Mesenchymal stem cell (in vitro differentiated cells and primary cell): ENCODE results near the gene BIK.
"Not testable (repeated sequence)": the region's sequence is repeated elsewhere in the genome, so short reads cannot be mapped to it uniquely, and the experiment has no call there.

Experiments used
- DNase-seq: peaks from one replicate; pipeline ENCODE4 v3.0.0-alpha.2; 2013
- H2AFZ ChIP-seq: one replicate; pipeline ENCODE4 v1.6.1; 2013; ENCODE audit warnings: low read depth, mild to moderate bottlenecking, control low read depth, inconsistent platforms, low read length, moderate library complexity
- H2AK5ac ChIP-seq: 2 replicates; pipeline ENCODE4 v1.6.1; 2013; ENCODE audit warnings: low read length, moderate library complexity, mild to moderate bottlenecking, inconsistent platforms; ENCODE audit not compliant: severe bottlenecking
- H2BK120ac ChIP-seq: one replicate; pipeline ENCODE4 v1.6.1; 2013; ENCODE audit warnings: low read depth, mild to moderate bottlenecking, inconsistent platforms, low read length, moderate library complexity
- H2BK12ac ChIP-seq, 2 experiments: one replicate each; pipeline ENCODE4 v1.6.1; 2013; ENCODE audit warnings: inconsistent platforms in 2 of 2, low read length in 2 of 2, mild to moderate bottlenecking in 2 of 2, moderate library complexity in 2 of 2, control low read depth in 1 of 2
- H2BK15ac ChIP-seq: one replicate; pipeline ENCODE4 v1.6.1; 2013; ENCODE audit warnings: mild to moderate bottlenecking, low read depth, inconsistent platforms; ENCODE audit not compliant: poor library complexity, severe bottlenecking
- H2BK5ac ChIP-seq: 2 replicates; pipeline ENCODE4 v1.6.1; 2013; ENCODE audit warnings: low read depth, mild to moderate bottlenecking, low read length, control low read depth, inconsistent platforms; ENCODE audit not compliant: poor library complexity, severe bottlenecking
- H3K14ac ChIP-seq, 2 experiments: one replicate each; pipeline ENCODE4 v1.6.1; 2013; ENCODE audit warnings: inconsistent platforms in 2 of 2, low read length in 2 of 2, control low read depth in 1 of 2, mild to moderate bottlenecking in 1 of 2, moderate library complexity in 1 of 2
- H3K18ac ChIP-seq, 2 experiments: one replicate each; pipeline ENCODE4 v1.6.1; 2013; ENCODE audit warnings: inconsistent platforms in 2 of 2, low read length in 2 of 2, control low read depth in 1 of 2, low read depth in 1 of 2, mild to moderate bottlenecking in 1 of 2
- H3K23ac ChIP-seq, 2 experiments: one replicate each; pipeline ENCODE4 v1.6.1; 2013; ENCODE audit warnings: inconsistent platforms in 2 of 2, low read length in 2 of 2, mild to moderate bottlenecking in 2 of 2, moderate library complexity in 2 of 2, control low read depth in 1 of 2
- H3K27ac ChIP-seq: 2 replicates; pipeline ENCODE4 v1.5.1; 2013; ENCODE audit warnings: mild to moderate bottlenecking, moderate library complexity, low read length, control low read depth, inconsistent platforms; ENCODE audit not compliant: poor library complexity, severe bottlenecking
- H3K27me3 ChIP-seq, 2 experiments: 2 replicates each; pipeline versions ENCODE4 v1.6.1 to v1.7.0; 2013; ENCODE audit warnings: low read length in 2 of 2, mild to moderate bottlenecking in 2 of 2, moderate library complexity in 2 of 2, control low read depth in 1 of 2, inconsistent platforms in 1 of 2; ENCODE audit not compliant: control insufficient read depth in 1 of 2, insufficient read depth in 1 of 2
- H3K36me3 ChIP-seq, 2 experiments: 2 replicates each; pipeline versions ENCODE4 v1.6.1 to v1.7.0; 2013; ENCODE audit warnings: low read length in 2 of 2, control low read depth in 1 of 2, inconsistent platforms in 1 of 2, low read depth in 1 of 2, mild to moderate bottlenecking in 1 of 2; ENCODE audit not compliant: insufficient read depth in 2 of 2, control insufficient read depth in 1 of 2
- H3K4ac ChIP-seq, 2 experiments: one replicate each; pipeline ENCODE4 v1.6.1; 2013; ENCODE audit warnings: inconsistent platforms in 2 of 2, low read length in 2 of 2, mild to moderate bottlenecking in 2 of 2, moderate library complexity in 2 of 2, control low read depth in 1 of 2, low read depth in 1 of 2
- H3K4me1 ChIP-seq: 2 replicates; pipeline ENCODE4 v1.6.1; 2013; ENCODE audit warnings: low read depth, low read length, control low read depth; ENCODE audit not compliant: control insufficient read depth, insufficient read depth
- H3K4me2 ChIP-seq: 2 replicates; pipeline ENCODE4 v1.6.1; 2013; ENCODE audit warnings: low read length, mild to moderate bottlenecking, inconsistent platforms; ENCODE audit not compliant: poor library complexity, severe bottlenecking
- H3K4me3 ChIP-seq, 2 experiments: 2 replicates each; pipeline versions ENCODE4 v1.5.1 to v1.7.0; 2013; ENCODE audit warnings: low read length in 2 of 2, mild to moderate bottlenecking in 2 of 2, control low read depth in 1 of 2, low read depth in 1 of 2; ENCODE audit not compliant: insufficient read depth in 1 of 2
- H3K79me1 ChIP-seq: replicated peaks from 2 replicates; pipeline ENCODE4 v1.6.1; 2013; ENCODE audit warnings: mild to moderate bottlenecking, control low read depth, low read length, inconsistent platforms; ENCODE audit not compliant: poor library complexity, severe bottlenecking
- H3K9ac ChIP-seq: 2 replicates; pipeline ENCODE4 v1.7.0; 2013; ENCODE audit warnings: mild to moderate bottlenecking, low read length, moderate library complexity
- H3K9me3 ChIP-seq: 2 replicates; pipeline ENCODE4 v1.7.0; 2013; ENCODE audit warnings: mild to moderate bottlenecking, low read length; ENCODE audit not compliant: control insufficient read depth
- H4K8ac ChIP-seq: one replicate; pipeline ENCODE4 v1.6.1; 2013; ENCODE audit warnings: inconsistent platforms, mild to moderate bottlenecking, low read length, moderate library complexity
- H4K91ac ChIP-seq: one replicate; pipeline ENCODE4 v1.6.1; 2013; ENCODE audit warnings: mild to moderate bottlenecking, low read length, inconsistent platforms
- WGBS: methylation state at CpG from one replicate; pipeline ENCODE4 v1.1.7; 2013; ENCODE audit warnings: mixed read lengths; 5-methylcytosine and 5-hydroxymethylcytosine counted together

BIK gene

DNA sequence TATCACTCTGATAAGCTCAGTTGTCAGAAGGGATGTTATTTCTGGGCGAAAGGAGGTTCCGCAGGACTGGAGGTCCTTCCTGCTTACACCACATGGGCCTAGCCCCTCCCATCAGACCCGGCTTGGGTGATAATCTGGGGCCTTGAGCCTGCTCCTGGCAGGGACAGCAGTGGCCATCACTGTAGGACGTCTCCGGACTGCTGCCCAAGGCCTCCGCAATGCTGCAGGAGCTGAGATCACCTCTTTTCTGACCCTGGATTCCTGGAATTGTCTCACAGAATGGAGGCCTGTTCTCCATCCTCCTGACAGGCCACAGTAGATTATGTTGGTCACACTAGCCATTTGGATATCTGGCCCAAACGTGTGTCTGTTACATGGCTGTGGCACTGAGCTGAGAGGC is 9.2 kb upstream of the BIK start:
- Histone ChIP-seq H3K27ac (no peak overlapping the region), H2BK15ac (peak overlapping the region; percentile 54), H4K8ac (peak overlapping the region; percentile 47), H2BK5ac (no peak overlapping the region), H2BK12ac (peak overlapping the region; percentile 27 to 28), H3K9me3 (peaks cover 5% of the 10 kb centered on the region), H3K4me2 (no peak overlapping the region), H3K4ac (no peak overlapping the region), H3K27me3 (peaks cover 2 to 6% of the 10 kb centered on the region in 2 experiments), H3K23ac (no peak overlapping the region), H3K36me3 (no peaks in the 10 kb centered on the region), H3K4me3 (no peak overlapping the region), H3K4me1 (peaks cover 4% of the 10 kb centered on the region), H3K79me1 (no peaks in the 10 kb centered on the region), H4K91ac (peak overlapping the region; percentile 87), H2AK5ac (no peak overlapping the region), H2BK120ac (peak overlapping the region; percentile 21), H3K9ac (no peak overlapping the region), H3K14ac (no peak overlapping the region), H2AFZ (no peak overlapping the region), H3K18ac (peak overlapping the region in 1 of 2 experiments; percentile 37)
- 36% methylated on average over 7 of the region's 7 CpGs for WGBS
- DNase-seq: peak; percentile 64

DNA sequence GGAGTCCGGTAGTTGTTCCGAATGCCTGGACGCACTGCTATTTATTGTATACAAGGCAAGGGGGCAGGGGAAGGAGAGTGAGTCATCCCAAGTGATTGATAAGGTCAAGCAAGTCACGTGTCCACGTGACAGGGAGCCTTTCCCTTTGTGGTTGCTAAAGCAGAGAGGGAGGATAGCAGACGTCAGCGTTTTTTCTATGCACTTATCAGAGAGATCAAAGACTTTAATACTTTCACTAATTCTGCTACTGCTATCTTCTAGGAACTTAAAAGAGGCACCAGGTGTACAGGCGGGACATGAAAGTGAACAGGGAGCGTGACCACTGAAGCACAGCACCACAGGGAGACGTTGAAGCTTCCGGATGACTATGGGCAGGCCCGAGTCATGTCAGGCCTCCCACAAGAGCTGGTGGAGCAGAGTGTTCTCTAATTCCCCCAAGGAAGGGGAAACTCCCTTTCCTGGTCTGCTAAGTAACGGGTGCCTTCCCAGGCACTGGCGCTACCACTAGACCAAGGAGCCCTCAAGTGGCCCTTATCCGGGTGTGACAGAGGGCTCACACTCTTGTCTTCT is 6.4 kb upstream of the BIK start:
- not testable (repeated sequence) for H3K18ac ChIP-seq, H3K23ac ChIP-seq, H3K9me3 ChIP-seq, H4K91ac ChIP-seq, H3K36me3 ChIP-seq, H3K4me1 ChIP-seq, H3K27ac ChIP-seq, H3K4me3 ChIP-seq, H2BK5ac ChIP-seq, H3K79me1 ChIP-seq, H3K14ac ChIP-seq, H2AK5ac ChIP-seq, H2AFZ ChIP-seq, H3K4ac ChIP-seq, H3K4me2 ChIP-seq, H2BK120ac ChIP-seq, H3K9ac ChIP-seq, H2BK12ac ChIP-seq, H4K8ac ChIP-seq
- H3K27me3 ChIP-seq: peaks cover 3 to 26% of the 10 kb centered on the region in 2 experiments
- H2BK15ac ChIP-seq: peak overlapping the region; percentile 41
- WGBS: 42% methylated on average over 13 of the region's 15 CpGs
- peak; percentile 85 for DNase-seq

DNA sequence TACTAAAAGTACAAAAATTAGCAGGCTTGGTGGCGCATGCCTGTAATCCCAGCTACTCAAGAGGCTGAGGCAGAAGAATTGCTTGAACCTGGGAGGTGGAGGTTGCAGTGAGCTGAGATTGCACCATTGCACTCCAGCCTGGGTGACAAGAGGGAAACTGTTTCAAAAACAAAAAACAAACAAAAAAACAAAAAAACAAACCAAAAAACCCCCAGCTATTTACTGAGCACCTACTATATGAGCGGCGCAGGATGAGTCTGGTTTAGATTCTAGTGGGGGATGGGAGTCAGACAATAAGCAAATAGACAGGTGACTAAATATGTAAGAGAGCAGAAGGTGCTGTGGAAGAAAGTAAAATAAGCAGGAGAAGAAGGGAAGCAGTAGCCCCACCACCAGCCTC is 5.6 kb upstream of the BIK start:
- H4K8ac ChIP-seq, H3K4me3 ChIP-seq, H3K4ac ChIP-seq, DNase-seq, H3K9me3 ChIP-seq, H3K27ac ChIP-seq, H2BK5ac ChIP-seq, H2BK12ac ChIP-seq, H2AK5ac ChIP-seq, H4K91ac ChIP-seq, H3K36me3 ChIP-seq, H3K18ac ChIP-seq, H3K9ac ChIP-seq, H3K14ac ChIP-seq, H3K79me1 ChIP-seq, H3K4me2 ChIP-seq, H2BK120ac ChIP-seq, H2BK15ac ChIP-seq, H2AFZ ChIP-seq, H3K4me1 ChIP-seq, H3K23ac ChIP-seq: not testable (repeated sequence)
- peaks cover 11 to 32% of the 10 kb centered on the region in 2 experiments for H3K27me3 ChIP-seq
- WGBS: 93% methylated on average over 2 of the region's 3 CpGs

DNA sequence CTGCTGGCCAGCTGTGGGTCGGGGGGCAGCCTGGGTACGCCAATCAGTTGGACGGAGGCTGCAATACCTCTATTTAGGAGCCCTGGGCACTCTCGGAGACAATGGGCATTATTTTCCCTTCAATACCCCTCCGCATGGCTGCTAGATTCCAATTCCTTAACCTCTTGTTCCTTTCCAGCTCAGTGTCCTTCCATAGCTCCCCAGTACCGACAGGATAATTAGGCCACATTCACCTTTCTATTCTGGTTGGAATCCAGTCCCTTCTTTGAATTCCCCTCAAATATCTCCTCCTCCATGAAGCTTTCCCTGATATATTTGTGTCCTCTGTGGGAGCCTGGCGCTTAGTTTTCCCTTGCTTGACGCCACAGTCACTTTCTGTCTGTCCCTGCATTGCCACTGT is 4.2 kb upstream of the BIK start:
- Histone ChIP-seq H4K91ac (no peak overlapping the region), H2AFZ (no peak overlapping the region), H2BK15ac (no peak overlapping the region), H3K9me3 (no peaks in the 10 kb centered on the region), H3K4me1 (peaks cover 17% of the 10 kb centered on the region), H3K4me2 (no peak overlapping the region), H3K14ac (no peak overlapping the region), H3K18ac (no peak overlapping the region), H4K8ac (no peak overlapping the region), H3K27ac (no peak overlapping the region), H2AK5ac (no peak overlapping the region), H3K23ac (no peak overlapping the region), H2BK12ac (no peak overlapping the region), H3K27me3 (peaks cover 22 to 44% of the 10 kb centered on the region in 2 experiments), H3K9ac (no peak overlapping the region), H3K79me1 (no peaks in the 10 kb centered on the region), H3K4ac (no peak overlapping the region), H3K36me3 (no peaks in the 10 kb centered on the region), H3K4me3 (no peak overlapping the region), H2BK5ac (no peak overlapping the region), H2BK120ac (no peak overlapping the region)
- DNase-seq: no peak
- WGBS: 97% methylated on average over 8 of the region's 8 CpGs
